Stimulated activated CD4-positive, alpha-beta T cell treated with anti-CD3 and anti-CD28 coated beads, Interleukin-4, amount 100 ng/mL, for 4 hours (primary cell): ENCODE results near the gene POPDC3.
"Not testable (repeated sequence)": the region's sequence is repeated elsewhere in the genome, so short reads cannot be mapped to it uniquely, and the experiment has no call there.

ENCODE experiments used
- DNase-seq, 2 experiments: peaks; one replicate each; pipeline ENCODE4 v3.0.0-alpha.2; 2020

Gene POPDC3

GRCh38 chr6:105179244-105180065 lies at the start of gene POPDC3:
TSS of gene POPDC3 (minus strand) at chr6:105180014. CDS start at chr6:105161909, 18,105 bp downstream.
- no peak for DNase-seq

- DNase-seq = no peak
Observed at GRCh38 chr6:105227295-105227767, 47.5 kb upstream of the POPDC3 start.

- no peak for DNase-seq
Observed at GRCh38 chr6:105226598-105227294, 46.9 kb upstream of the POPDC3 start.

- DNase-seq = no peak
Observed at GRCh38 chr6:105223242-105223641, 43.4 kb upstream of the POPDC3 start.

GRCh38 chr6:105221219-105221618 lies 41.4 kb upstream of the POPDC3 start:
- DNase-seq = not testable (repeated sequence)

GRCh38 chr6:105220186-105220585 lies 40.4 kb upstream of the POPDC3 start:
- DNase-seq = no peak

- DNase-seq = not testable (repeated sequence)
Observed at GRCh38 chr6:105219218-105219617, 39.4 kb upstream of the POPDC3 start.

- DNase-seq = no peak
Observed at GRCh38 chr6:105215506-105215905, 35.7 kb upstream of the POPDC3 start.

GRCh38 chr6:105214668-105215067 lies 34.9 kb upstream of the POPDC3 start:
- DNase-seq = no peak

GRCh38 chr6:105213272-105213671 lies 33.5 kb upstream of the POPDC3 start:
- no peak for DNase-seq

- no peak for DNase-seq
Observed at GRCh38 chr6:105212587-105212986, 32.8 kb upstream of the POPDC3 start.

GRCh38 chr6:105211831-105212230 lies 32.0 kb upstream of the POPDC3 start:
- no peak for DNase-seq

- DNase-seq = no peak
Observed at GRCh38 chr6:105210932-105211531, 31.2 kb upstream of the POPDC3 start.

GRCh38 chr6:105209950-105210706 lies 30.3 kb upstream of the POPDC3 start:
- DNase-seq = no peak

GRCh38 chr6:105207524-105208269 lies 27.9 kb upstream of the POPDC3 start:
- no peak for DNase-seq

- DNase-seq = no peak
Observed at GRCh38 chr6:105204768-105205167, 25.0 kb upstream of the POPDC3 start.

- DNase-seq = no peak
Observed at GRCh38 chr6:105204331-105204730, 24.5 kb upstream of the POPDC3 start.

GRCh38 chr6:105202486-105202885 lies 22.7 kb upstream of the POPDC3 start:
- no peak for DNase-seq

GRCh38 chr6:105200133-105200730 lies 20.4 kb upstream of the POPDC3 start:
- DNase-seq = no peak

GRCh38 chr6:105199711-105200110 lies 19.9 kb upstream of the POPDC3 start:
- no peak for DNase-seq

- DNase-seq = no peak
Observed at GRCh38 chr6:105196076-105196475, 16.3 kb upstream of the POPDC3 start.

GRCh38 chr6:105194591-105194990 lies 14.8 kb upstream of the POPDC3 start:
- no peak for DNase-seq
